Activated CD4-positive, alpha-beta T cell treated with anti-CD3 and anti-CD28 coated beads, Interleukin-2, amount 10 ng/mL, durations not matched to agents 24 days and 14 days (primary cell): ENCODE results near the gene PHF13. TPM values are rescaled to one million over a fixed set of nuclear protein-coding genes. Genes with fewer than 3 reads are reported as not detected.
A peak's percentile ranks its signal among the peaks of the same experiment; 100 is the strongest.

Experiments
- DNase-seq: peaks from one replicate; pipeline ENCODE4 v3.0.0; 2022
- H3K27ac Mint-ChIP-seq: one replicate; pipeline ENCODE4 v1.8.0; 2022; ENCODE audit warnings: mild to moderate bottlenecking, mixed read lengths
- H3K27me3 Mint-ChIP-seq: one replicate; pipeline ENCODE4 v1.8.0; 2022; ENCODE audit warnings: mixed read lengths
- H3K36me3 Mint-ChIP-seq: one replicate; pipeline ENCODE4 v1.8.0; 2022; ENCODE audit warnings: low read depth, mild to moderate bottlenecking, mixed read lengths
- H3K4me1 Mint-ChIP-seq: one replicate; pipeline ENCODE4 v1.8.0; 2021; ENCODE audit warnings: mixed read lengths
- H3K4me3 Mint-ChIP-seq: one replicate; pipeline ENCODE4 v1.8.0; 2022; ENCODE audit warnings: mild to moderate bottlenecking, moderate library complexity, mixed read lengths
- H3K9me3 Mint-ChIP-seq: one replicate; pipeline ENCODE4 v1.8.0; 2021; ENCODE audit warnings: mixed read lengths
- intact Hi-C: fragments of 100-400 bp; cut with micrococcal nuclease; formaldehyde crosslinking; loops from one replicate; pipeline ENCODE4 v1.15.1; 2023
- total RNA-seq: library from RNA; stranded (reverse); gene quantifications from 2 replicates; pipeline ENCODE4 v1.2.3, GENCODE V29; 2022

Gene PHF13
- 19.1 and 20.1 TPM in 2 replicates for total RNA-seq

- H3K36me3 Mint-ChIP-seq: peaks cover 4% of the 10 kb centered on the region
These were observed at the start of gene PHF13 for GRCh38 chr1:6613361-6614018. PHF13 (plus strand) TSS chr1:6613731; CDS start chr1:6614067, 336 bp downstream.

GRCh38 chr1:6569033-6569432, 44.5 kb upstream of the PHF13 start:
- no peak for DNase-seq
- Mint-ChIP-seq H3K36me3 (no peaks in the 10 kb centered on the region), H3K4me1 (peaks cover 6% of the 10 kb centered on the region), H3K27ac (no peak overlapping the region), H3K27me3 (peaks cover 18% of the 10 kb centered on the region), H3K9me3 (peaks cover 5% of the 10 kb centered on the region), H3K4me3 (no peak overlapping the region)
- intact Hi-C loops: no loop called here

More at GRCh38 chr1:6613361-6614018, at the start of gene PHF13:
- Mint-ChIP-seq H3K4me3 (peak within 1 kb of the TSS; percentile 95), H3K27me3 (peaks cover 2% of the 10 kb centered on the region), H3K4me1 (peaks cover 21% of the 10 kb centered on the region), H3K27ac (peak within 1 kb of the TSS; percentile 85), H3K9me3 (no peaks in the 10 kb centered on the region)
- DNase-seq: peak; percentile 100
- intact Hi-C loops: loop anchor here (1.0 to 5.0 kb wide), 4 partner anchors 10 to 171 kb away; partner anchors contain the start of genes CAMTA1 and DNAJC11

- no peak overlapping the region for H3K27ac Mint-ChIP-seq
- DNase-seq: no peak
- H3K36me3 Mint-ChIP-seq: no peaks in the 10 kb centered on the region
- H3K27me3 Mint-ChIP-seq: peaks cover 18% of the 10 kb centered on the region
- H3K4me3 Mint-ChIP-seq: no peak overlapping the region
- peaks cover 5% of the 10 kb centered on the region for H3K9me3 Mint-ChIP-seq
- H3K4me1 Mint-ChIP-seq: peaks cover 6% of the 10 kb centered on the region
- intact Hi-C loops: no loop called here
These were observed 43.4 kb upstream of the PHF13 start for GRCh38 chr1:6570100-6570499.

- intact Hi-C loops: no loop called here
- Mint-ChIP-seq H3K4me3 (no peak overlapping the region), H3K27me3 (peaks cover 18% of the 10 kb centered on the region), H3K9me3 (peaks cover 5% of the 10 kb centered on the region), H3K36me3 (no peaks in the 10 kb centered on the region), H3K4me1 (peaks cover 6% of the 10 kb centered on the region), H3K27ac (no peak overlapping the region)
- no peak for DNase-seq
These were observed 42.5 kb upstream of the PHF13 start for GRCh38 chr1:6570987-6571386.

- H3K36me3 Mint-ChIP-seq: no peaks in the 10 kb centered on the region
- H3K27ac Mint-ChIP-seq: no peak overlapping the region
- peaks cover 18% of the 10 kb centered on the region for H3K27me3 Mint-ChIP-seq
- intact Hi-C loops: no loop called here
- no peak for DNase-seq
- H3K9me3 Mint-ChIP-seq: peaks cover 5% of the 10 kb centered on the region
- H3K4me3 Mint-ChIP-seq: no peak overlapping the region
- H3K4me1 Mint-ChIP-seq: peaks cover 6% of the 10 kb centered on the region
These were observed 40.7 kb upstream of the PHF13 start for GRCh38 chr1:6572653-6573383.

GRCh38 chr1:6574025-6574620, 39.4 kb upstream of the PHF13 start:
- intact Hi-C loops: no loop called here
- DNase-seq: no peak
- no peak overlapping the region for H3K4me3 Mint-ChIP-seq
- peaks cover 15% of the 10 kb centered on the region for H3K27me3 Mint-ChIP-seq
- peaks cover 5% of the 10 kb centered on the region for H3K9me3 Mint-ChIP-seq
- H3K4me1 Mint-ChIP-seq: peaks cover 6% of the 10 kb centered on the region
- no peaks in the 10 kb centered on the region for H3K36me3 Mint-ChIP-seq
- no peak overlapping the region for H3K27ac Mint-ChIP-seq

DNA sequence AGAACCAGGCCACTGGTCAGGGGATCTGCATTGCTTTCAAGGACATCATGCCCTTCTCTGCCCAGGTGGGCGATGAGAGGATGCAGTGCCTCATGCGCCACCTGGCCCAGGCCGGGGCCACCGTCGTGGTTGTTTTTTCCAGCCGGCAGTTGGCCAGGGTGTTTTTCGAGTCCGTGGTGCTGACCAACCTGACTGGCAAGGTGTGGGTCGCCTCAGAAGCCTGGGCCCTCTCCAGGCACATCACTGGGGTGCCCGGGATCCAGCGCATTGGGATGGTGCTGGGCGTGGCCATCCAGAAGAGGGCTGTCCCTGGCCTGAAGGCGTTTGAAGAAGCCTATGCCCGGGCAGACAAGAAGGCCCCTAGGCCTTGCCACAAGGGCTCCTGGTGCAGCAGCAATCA, 38.7 kb upstream of the PHF13 start:
- Mint-ChIP-seq H3K27me3 (peaks cover 12% of the 10 kb centered on the region), H3K36me3 (peaks cover under 1% of the 10 kb centered on the region), H3K4me3 (no peak overlapping the region), H3K4me1 (peaks cover 9% of the 10 kb centered on the region), H3K9me3 (peaks cover 5% of the 10 kb centered on the region), H3K27ac (no peak overlapping the region)
- no peak for DNase-seq
- intact Hi-C loops: no loop called here

- Mint-ChIP-seq H3K27me3 (no peaks in the 10 kb centered on the region), H3K27ac (no peak overlapping the region), H3K4me3 (no peak overlapping the region), H3K36me3 (peaks cover 7% of the 10 kb centered on the region), H3K4me1 (peaks cover 21% of the 10 kb centered on the region), H3K9me3 (no peaks in the 10 kb centered on the region)
- intact Hi-C loops: no loop called here
- DNase-seq: no peak
These were observed 35.6 kb upstream of the PHF13 start for GRCh38 chr1:6577831-6578525.

DNA sequence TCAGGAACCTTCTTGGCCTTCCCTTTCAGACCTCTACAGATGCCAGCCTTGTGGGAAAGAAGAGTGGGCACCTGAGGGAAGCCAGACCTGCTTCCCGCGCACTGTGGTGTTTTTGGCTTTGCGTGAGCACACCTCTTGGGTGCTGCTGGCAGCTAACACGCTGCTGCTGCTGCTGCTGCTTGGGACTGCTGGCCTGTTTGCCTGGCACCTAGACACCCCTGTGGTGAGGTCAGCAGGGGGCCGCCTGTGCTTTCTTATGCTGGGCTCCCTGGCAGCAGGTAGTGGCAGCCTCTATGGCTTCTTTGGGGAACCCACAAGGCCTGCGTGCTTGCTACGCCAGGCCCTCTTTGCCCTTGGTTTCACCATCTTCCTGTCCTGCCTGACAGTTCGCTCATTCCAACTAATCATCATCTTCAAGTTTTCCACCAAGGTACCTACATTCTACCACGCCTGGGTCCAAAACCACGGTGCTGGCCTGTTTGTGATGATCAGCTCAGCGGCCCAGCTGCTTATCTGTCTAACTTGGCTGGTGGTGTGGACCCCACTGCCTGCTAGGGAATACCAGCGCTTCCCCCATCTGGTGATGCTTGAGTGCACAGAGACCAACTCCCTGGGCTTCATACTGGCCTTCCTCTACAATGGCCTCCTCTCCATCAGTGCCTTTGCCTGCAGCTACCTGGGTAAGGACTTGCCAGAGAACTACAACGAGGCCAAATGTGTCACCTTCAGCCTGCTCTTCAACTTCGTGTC, 34.7 kb upstream of the PHF13 start:
- H3K4me3 Mint-ChIP-seq: peak overlapping the region; percentile 96
- intact Hi-C loops: loop anchor here (1.0 kb wide), 1 partner anchor 24 kb away; the partner anchor contains the start of gene NOL9
- H3K27me3 Mint-ChIP-seq: no peaks in the 10 kb centered on the region
- DNase-seq: no peak
- H3K36me3 Mint-ChIP-seq: peaks cover 7% of the 10 kb centered on the region
- H3K4me1 Mint-ChIP-seq: peaks cover 21% of the 10 kb centered on the region
- peak overlapping the region; percentile 93 for H3K27ac Mint-ChIP-seq
- H3K9me3 Mint-ChIP-seq: no peaks in the 10 kb centered on the region

GRCh38 chr1:6579374-6580118, 34.0 kb upstream of the PHF13 start, which contains the start of gene ZBTB48:
ZBTB48 (plus strand) TSS chr1:6579994; CDS start chr1:6580610, 616 bp downstream.
- Mint-ChIP-seq H3K4me3 (peak within 1 kb of the TSS; percentile 96), H3K4me1 (peaks cover 24% of the 10 kb centered on the region), H3K9me3 (no peaks in the 10 kb centered on the region), H3K27ac (peak within 1 kb of the TSS; percentile 93), H3K27me3 (no peaks in the 10 kb centered on the region), H3K36me3 (peaks cover 7% of the 10 kb centered on the region)
- intact Hi-C loops: loop anchor here (1.0 kb wide), 2 partner anchors 22 to 25 kb away; partner anchors contain the start of gene NOL9
- DNase-seq: peak; percentile 99

GRCh38 chr1:6580119-6580592, 33.4 kb upstream of the PHF13 start:
- no peaks in the 10 kb centered on the region for H3K9me3 Mint-ChIP-seq
- DNase-seq: no peak
- H3K36me3 Mint-ChIP-seq: peaks cover 8% of the 10 kb centered on the region
- peaks cover 29% of the 10 kb centered on the region for H3K4me1 Mint-ChIP-seq
- intact Hi-C loops: loop anchor here (1.0 kb wide), 1 partner anchor 21 kb away; no protein-coding TSS in a partner anchor
- peak overlapping the region; percentile 93 for H3K27ac Mint-ChIP-seq
- H3K4me3 Mint-ChIP-seq: peak overlapping the region; percentile 96
- H3K27me3 Mint-ChIP-seq: no peaks in the 10 kb centered on the region
